OCI-LY7 (cell line): ENCODE measurements around the gene TRIM59.

Source experiments
- CTCF ChIP-seq: fragments of 200-600 bp; sonication (generic); conservative IDR thresholded peaks from 2 replicates; pipeline ENCODE4 v1.5.1; 2014; ENCODE audit warnings: mild to moderate bottlenecking, antibody characterized with exemption, low read length, moderate library complexity, mixed read lengths
- EZH2phosphoT487 ChIP-seq: fragments of 200-600 bp; sonication (generic); IDR thresholded peaks from 2 replicates; pipeline ENCODE4 v1.6.1; 2018; ENCODE audit warnings: low read depth, borderline replicate concordance, mild to moderate bottlenecking, mixed run types, antibody characterized with exemption, low read length, moderate library complexity, mixed read lengths

GRCh38 chr3:160455846-160456245 lies 6.3 kb upstream of the TRIM59 start:
- TF ChIP-seq CTCF (no peak), EZH2phosphoT487 (no peak)
